GM19240 (cell line): ENCODE data around the gene ZNF200.
"Not testable (repeated sequence)": the region's sequence is repeated elsewhere in the genome, so short reads cannot be mapped to it uniquely, and the experiment has no call there.

Source experiments
- DNase-seq: peaks from one replicate; pipeline ENCODE4 v3.0.0; 2011; ENCODE audit warnings: low spot score; ENCODE audit not compliant: insufficient read length

ZNF200 gene

DNA sequence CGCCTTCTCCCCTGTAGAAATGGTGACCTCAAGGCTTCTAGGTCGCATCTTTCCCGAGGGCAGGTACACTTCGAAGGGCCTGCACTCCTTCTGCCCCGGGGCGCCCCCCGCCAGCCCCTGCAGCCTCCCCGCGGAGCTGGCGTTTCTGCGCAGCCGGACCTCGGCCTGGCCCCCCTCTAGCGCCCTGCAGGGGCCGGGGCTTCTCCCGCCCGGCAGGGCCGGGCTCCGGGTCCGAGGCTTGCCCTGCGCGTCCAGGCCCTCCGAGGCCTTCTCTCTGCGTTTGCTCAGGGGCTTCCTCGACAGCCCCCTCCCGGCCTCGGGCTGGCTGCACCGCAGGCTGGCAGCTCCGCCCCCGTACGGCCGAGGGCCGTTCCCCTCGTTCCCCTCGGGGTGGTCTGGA lies 19.4 kb upstream of the ZNF200 start:
- no peak for DNase-seq

DNA sequence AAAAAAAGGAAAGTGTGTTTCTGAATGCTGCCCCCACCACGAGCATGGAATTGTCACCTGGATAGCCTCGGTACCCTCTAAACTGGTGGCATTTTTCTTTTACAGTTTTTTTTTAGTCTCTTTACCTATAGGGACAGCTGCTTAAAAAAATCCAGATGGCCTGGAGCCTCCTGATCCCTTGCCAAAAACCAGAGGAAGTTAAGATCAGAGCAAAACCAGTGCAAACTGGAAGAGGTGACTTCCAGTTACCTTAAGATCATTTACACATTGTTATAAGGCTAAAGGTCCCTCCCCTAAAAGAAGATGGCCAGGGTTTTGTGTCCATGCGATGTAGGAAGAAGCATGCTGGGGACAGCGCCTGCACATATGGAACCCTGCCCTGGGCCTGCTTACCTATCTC lies 18.0 kb upstream of the ZNF200 start:
- DNase-seq = no peak

DNA sequence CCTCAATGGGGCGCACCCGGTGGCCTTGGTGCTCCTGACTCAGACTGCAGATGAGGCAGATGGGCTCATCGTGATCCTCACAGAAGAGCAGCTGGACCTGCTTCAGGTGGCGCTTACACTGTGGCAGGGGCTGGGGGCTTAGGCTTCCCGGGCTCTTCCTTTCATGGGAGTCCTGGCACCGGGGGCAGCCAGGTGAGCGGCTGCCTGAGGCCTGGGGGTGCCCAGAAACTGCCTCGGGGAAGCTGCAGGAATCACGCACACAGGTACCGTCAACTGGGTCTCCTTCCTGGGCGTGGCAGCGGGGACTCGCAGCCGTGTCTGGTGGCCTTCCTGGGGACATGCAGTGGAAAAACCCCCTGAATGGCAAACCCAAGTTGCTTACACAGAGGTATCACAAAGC lies 14.5 kb upstream of the ZNF200 start:
- no peak for DNase-seq

DNA sequence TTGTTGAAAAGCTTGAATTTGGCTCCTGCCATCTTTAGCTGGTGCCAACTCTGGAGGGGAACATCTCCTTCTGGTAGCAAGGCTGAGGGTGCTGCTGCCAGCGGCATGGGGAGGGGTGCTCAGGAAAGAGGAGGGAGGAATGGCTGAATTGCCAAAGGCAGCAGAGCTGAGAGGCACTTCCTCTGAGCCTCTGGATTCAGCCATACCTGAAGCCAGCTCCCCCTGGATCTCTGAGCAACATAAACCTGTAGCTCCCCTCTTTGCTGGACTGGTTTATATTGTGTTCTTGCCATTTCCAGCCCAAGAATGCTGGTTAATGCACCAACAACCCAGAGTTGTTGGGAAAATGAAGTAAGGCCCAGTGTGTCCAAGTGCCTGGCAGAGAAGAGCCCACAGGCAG lies 14.1 kb upstream of the ZNF200 start:
- DNase-seq = no peak

DNA sequence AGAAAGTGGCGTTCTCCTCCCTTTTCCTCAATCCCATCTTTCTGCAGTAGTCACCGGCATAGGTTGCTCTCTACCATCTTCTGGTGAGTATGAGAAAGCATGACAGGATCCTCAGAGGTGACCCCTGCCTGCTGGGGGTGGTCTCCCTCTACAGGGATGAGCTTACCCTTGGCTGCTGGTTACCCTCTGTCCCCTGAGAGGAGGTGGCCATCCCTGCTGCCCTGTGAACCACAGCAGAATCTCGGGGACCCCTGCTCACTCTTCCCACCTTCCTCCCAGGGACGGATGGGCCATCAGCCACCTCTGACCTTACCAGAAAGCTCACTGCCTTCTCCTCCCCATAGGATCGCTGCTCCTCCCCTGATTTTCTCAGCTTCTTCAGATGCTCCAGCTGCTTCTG lies 13.6 kb upstream of the ZNF200 start:
- DNase-seq = no peak

DNA sequence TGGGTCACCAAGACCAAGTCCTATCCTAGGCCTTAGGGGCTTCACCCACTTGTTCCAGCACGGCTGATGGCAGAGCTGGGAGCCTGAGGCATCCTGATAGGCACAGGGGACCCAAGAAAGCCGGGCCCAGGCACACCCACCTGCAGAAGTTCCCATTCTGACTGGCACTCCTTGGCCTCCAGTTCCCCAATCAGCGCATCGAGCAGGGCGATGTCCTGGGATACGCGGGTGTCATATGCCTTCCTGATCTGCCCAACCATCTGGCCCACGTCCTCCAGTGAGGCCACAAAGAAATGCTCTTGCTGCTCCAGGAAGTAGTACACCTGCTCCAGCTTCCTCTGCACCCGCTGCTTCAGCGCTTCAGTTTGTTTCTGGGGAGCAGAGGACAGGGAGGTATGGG lies 11.9 kb upstream of the ZNF200 start:
- no peak for DNase-seq

DNA sequence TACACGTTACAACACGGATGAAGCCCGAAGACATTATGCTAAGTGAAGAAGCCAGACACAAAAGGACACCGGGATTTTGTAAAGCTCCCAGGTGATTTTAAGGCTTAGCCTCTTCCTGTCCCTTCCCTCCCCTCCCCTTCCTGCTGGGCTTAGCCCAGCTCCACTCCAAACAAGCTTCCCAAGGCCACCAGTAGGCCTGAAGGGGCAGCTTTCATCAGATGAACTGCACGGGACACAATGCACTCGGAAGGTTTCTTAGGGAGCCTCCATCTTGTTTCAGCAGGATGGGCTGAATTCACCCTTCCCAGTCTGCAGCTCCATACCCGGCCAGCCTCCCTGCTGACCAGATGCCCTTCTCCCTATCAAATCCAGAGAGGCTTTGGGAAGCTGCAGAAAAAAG lies 11.0 kb upstream of the ZNF200 start:
- DNase-seq = no peak

DNA sequence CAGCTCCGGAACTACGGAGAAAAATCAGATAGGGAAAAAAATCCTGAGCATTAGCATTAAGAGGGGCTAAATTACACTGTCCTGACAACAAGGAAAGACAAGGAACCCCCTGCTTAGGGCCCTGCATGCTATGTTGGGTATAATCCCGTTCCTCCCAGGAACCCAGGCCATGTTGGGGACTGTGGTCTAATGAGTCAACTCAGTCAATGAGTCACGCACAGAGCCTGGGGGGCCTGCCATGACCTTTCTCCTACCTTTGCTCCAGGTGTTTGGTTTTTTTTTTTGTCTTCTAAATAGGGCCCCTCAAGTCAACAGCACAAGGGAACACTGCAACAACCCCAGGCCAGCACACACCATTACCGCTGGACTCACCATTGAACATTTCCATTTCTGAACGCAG lies 8.9 kb upstream of the ZNF200 start:
- DNase-seq = no peak

DNA sequence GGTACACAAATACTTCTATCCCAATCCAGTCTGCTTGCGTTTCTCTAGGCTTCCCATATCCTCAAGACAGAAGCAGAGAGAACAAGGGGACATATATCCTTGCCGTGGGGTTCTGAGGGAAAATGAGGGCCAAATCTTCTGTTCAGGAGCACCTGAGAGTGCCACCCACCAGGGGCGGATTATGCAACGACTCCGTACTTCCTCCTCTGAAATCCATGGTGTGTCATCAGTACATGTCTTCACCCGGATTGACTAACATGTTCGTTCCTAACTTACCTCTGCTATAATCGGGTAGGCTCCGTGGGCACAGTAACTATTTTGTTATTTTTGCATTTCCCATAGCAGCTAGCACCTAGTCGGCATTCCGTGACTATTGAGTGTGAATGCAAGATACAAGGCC lies 7.8 kb upstream of the ZNF200 start:
- no peak for DNase-seq

DNA sequence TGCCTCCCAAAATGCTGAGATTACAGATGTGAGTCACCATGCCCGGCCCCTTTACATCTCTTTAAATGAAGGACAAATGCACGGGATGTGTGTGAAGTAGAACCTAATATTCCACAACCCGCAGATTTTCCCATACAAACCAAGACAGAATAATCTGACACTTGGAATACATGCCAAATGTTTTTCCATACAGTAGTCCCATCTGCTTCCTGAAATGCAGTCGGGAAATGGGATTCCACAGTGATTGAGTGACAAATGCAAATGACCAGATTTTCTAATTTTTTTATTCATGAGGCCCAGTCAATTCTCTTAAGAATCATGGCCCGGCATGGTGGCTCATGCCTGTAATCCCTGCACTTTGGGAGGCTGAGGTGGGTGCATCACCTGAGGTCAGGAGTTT lies 6.8 kb upstream of the ZNF200 start:
- DNase-seq = no peak

DNA sequence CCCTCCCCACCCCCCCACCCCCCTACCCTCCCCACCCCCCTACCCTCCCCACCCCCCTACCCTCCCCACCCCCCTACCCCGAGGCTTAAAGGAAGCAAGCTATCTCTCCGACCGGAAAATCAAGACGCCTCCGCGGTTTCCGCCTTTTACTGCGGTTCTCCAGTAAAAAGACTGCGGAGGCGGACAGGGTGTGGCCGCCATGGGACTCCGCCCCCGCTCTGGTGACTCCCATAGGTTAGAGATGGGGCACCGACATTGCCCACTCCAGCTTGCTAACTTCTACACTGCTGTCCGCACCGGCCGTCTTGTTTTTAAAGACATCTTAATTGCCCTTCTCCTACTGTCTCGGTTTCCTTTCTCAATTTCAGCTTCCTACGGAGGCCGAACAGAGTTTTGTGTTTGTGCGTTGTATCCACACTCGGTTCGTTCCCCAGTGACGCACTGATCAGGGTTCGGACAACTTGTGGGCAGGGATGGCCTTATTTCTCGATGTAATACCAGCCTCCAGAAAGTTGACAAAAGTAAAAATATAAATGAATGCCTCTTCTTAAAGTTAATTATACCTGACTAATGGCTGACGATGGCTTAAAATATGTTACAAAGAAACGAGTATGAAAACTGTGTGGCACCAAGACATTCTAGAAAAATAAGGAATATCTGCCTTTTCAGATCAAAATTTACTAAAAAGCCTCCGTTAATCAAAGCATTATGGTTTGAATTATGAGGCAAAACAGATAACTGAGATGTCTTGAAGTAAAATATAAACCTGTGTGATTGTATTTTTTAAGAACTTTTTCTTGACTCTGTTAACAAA lies 1.1 kb upstream of the ZNF200 start:
- DNase-seq = no peak

DNA sequence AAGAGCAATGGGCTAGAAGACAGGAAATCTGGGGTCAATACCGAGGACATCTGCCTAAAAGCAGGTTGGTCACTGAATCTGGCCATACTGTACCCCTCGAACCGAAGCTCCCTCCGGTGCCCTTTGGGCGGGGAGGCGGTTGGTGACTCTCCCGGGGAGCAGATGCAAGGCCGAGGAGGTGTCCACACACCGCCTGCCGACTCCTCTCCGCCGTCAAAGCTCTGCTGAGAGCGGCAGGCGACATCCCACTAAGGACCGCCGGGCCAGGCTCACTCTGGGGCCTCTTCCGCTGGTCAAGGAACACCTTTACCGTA lies 458 bp downstream of the ZNF200 start:
- no peak for DNase-seq

DNA sequence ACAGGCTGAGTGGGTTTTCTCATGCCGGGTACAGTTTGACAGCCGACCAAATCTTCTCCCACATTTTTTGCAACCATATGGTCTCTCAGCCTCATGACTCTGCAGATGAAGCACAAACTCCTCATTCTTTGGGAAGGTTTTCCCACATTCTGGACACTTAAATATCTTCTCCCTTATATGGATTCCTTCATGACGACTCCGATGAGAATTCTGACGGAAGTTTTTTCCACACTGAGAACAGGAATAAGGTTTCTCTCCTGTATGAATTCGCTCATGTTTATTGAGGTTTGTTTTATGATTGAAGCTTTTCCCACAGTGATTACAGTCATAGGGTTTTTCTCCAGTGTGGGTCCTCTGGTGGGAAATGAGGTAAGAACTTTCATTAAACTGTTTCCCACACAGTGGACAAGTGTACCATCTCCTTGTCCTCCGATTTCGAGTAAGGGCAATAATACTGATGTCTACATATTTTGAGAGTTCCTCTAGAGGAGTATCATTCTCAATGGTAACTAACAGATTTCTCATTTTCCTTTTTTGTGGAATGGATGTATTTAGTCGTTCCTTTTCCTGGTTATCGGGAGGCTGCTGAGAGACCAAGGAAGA lies 10.9 kb downstream of the ZNF200 start:
- no peak for DNase-seq

DNA sequence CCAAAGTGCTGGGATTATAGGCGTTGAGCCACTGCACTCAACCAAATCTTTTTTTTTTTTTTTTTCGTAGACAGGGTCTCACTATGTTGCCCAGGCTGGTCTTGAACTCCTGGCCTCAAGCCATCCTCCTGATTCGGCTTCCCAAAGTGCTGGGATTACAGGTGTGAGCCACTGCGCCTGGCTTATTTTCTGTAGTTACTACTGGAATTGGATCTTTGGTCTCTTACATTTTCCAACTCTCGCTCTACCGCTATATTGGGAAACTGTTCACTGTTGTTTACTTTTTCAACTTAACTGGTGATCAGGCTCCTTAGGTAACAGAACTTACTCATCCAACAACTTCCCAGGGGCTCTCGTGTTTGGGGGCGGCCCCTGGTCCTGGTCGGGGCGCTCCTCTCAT lies 14.1 kb downstream of the ZNF200 start:
- no peak for DNase-seq

DNA sequence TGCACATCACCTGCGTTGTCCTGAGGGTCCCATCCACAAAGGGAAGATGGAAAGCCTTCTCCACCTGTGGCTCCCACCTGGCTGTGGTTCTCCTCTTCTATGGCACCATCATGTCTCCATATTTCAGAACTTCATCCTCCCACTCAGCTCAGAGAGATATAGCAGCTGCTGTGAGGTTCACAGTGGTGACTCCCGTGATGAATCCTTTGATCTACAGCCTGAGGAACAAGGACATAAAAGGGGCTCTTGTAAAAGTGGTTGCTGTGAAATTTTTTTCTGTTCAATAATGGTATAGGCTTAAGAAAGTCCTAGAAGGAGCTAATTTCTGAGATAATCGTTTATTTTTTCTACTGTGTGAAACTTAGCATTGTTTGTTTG lies 18.7 kb downstream of the ZNF200 start:
- no peak for DNase-seq

DNA sequence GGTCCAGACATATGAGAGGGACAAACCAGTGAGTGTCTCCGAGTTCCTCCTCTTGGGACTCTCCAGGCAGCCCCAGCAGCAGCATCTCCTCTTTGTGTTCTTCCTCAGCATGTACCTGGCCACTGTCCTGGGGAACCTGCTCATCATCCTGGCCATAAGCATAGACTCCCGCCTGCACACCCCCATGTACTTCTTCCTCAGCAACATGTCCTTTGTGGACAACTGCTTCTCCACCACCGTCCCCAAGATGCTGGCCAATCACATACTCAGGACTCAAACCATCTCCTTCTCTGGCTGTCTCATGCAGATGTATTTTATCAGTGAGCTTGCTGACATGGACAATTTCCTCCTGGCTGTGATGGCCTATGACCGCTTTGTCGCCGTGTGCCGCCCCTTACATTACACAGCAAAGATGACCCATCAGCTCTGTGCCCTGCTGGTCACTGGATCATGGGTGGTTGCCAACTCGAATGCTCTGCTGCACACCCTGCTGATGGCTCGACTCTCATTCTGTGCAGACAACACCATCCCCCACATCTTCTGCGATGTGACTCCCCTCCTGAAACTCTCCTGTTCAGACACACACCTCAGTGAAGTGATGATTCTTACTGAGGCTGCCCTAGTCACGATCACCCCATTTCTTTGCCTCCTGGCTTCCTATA lies 19.2 kb downstream of the ZNF200 start:
- DNase-seq = no peak

DNA sequence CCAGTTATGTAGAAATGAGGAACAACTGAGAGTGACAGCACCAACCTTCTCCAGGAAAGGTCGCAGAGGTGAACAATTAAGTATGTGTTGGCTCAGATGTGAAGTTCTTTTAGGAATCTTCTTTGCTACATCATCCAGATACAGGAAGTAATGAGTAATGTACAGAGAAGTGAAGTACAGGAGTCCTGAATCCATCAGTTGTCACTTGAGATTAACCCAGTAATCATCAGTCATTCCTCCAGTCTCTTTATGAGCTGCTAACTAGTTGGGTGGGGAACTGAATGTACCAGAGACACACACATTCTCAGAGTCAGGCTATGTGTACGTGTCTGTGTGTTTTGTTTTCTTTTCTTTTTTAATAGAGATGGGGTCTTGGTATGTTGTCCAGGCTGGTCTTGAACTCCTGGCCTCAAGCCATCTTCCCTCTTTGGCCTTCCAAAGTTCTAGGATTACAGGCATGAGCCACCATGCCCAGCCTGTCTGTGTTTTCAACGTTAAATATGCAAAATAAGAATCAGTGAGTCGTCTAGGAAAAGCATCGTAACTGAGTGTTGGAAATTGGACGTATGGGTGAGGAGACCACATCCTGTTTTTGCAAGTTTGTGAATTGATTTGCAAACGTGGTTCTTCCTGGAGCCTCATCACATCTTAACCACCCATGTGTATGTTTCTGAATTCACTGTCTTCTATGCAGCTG lies 19.9 kb downstream of the ZNF200 start:
- no peak for DNase-seq

DNA sequence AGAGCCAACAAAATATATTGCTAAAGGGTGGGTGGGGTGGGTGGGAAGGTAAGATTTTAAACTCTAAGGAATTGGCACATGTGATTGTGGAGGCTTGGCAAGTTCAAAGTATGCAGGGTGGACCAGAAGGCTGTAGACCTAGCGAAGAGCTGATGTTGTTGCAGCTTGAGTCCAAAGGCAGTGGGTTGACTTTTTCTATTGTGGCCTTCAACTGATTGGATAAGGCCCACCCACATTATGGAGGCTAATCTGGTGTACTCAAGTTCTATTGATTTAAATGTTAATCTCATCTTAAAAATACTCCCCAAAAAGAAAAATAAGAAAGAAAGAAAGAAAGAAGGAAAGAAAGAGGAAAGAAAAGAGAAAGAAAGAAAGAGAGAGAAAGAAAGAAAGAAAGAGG lies 22.4 kb downstream of the ZNF200 start:
- no peak for DNase-seq

DNA sequence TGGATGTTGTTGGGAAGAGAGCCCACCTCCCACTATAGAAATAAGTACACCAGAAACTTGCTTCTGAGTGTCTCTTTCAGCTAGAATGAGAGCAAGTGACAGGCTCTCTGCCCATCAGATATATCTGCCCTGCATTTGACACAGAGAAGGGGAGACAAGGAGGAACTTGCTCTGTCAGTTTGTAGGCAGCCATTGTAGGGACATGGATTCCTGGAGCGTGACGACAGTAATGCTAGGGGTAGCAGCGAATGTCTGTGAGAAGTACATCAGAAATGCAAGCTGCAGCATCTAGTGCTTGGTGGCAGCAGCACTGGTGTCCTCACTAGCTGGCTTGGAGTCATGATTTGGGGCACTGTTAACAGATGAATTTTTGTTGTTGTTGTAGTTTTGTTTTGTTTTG lies 23.0 kb downstream of the ZNF200 start:
- DNase-seq = no peak

DNA sequence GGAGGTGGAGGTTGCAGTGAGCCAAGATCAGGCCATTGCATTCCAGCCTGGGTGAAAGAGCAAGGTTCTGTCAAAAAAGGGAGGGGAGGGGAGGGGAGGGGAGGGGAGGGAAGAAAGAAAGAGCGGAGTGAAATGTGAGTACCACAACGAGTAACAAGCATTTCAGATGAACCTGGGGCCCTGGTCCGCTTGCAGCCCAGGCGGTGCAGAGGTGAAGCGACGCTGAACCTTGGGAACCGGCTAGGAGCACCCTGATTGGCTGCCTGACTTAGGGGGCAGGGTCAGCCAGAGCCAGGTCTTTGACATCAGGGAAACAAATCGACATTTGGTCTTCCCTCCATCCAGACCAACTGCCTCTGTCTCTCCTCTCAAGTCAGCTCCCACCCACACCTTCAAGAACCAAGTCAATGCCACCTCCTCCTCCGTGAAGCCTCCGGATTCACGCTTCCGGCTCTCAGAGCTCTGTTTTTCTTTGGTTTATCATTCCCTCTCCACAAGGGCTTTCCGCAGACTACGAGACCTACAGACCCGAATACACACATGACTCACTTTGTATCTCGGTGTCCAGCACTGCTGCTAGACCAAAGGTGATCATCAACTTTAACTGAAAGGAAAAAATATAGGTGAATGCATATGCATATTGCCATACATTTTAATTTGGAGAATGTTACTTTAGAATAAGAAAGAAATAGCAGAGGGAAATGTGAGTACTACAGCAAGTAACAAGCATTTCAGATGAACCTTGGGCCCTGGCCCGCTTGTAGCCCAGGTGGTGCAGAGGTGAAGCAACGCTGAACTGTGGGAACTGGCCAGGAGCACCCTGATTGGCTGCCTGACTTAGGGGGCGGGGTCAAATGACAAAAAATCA lies 27.6 kb downstream of the ZNF200 start:
- DNase-seq = no peak

DNA sequence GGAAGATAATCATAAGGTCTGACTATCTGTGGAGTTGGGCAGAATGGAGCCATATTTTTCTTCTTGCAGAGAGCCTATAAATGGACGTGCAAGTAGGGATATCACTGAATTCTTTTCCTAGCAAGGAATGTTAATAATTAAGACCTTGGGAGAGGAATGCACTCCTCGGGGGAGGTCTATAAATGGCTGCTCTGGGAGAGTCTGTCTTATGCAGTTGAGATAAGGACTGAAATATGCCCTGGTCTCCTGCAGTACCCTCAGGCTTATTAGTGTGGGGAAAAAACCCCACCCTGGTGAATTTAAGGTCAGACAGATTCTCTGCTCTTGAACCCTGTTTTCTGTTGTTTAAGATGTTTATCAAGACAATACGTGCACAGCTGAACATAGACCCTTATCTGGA lies 29.0 kb downstream of the ZNF200 start:
- DNase-seq = not testable (repeated sequence)
